Lower lobe of right lung (tissue), 2 donors: ENCODE measurements around the gene MBD1. TPM values are rescaled to one million over a fixed set of nuclear protein-coding genes. Genes with fewer than 3 reads are reported as not detected.

ENCODE experiments used
- ATAC-seq, 2 donors: fragments of 200-7000 bp; cut with Tn5 transposase; one replicate each; pipeline ENCODE4 v1.9.1; 2020 to 2022; ENCODE audit warnings: mild to moderate bottlenecking in 2 of 2, moderate library complexity in 2 of 2
- DNase-seq: peaks from one replicate; pipeline ENCODE4 v3.0.0-alpha.2; 2020
- H3K27ac ChIP-seq: fragments of 200-600 bp; one replicate; pipeline ENCODE4 v1.8.0; 2022
- H3K27me3 ChIP-seq: fragments of 200-600 bp; one replicate; pipeline ENCODE4 v1.8.0; 2022; ENCODE audit warnings: low read depth
- H3K36me3 ChIP-seq: fragments of 200-600 bp; one replicate; pipeline ENCODE4 v1.8.0; 2022; ENCODE audit warnings: mild to moderate bottlenecking
- H3K4me1 ChIP-seq: fragments of 200-600 bp; one replicate; pipeline ENCODE4 v1.8.0; 2022
- H3K4me3 ChIP-seq: fragments of 200-600 bp; one replicate; pipeline ENCODE4 v1.8.0; 2022; ENCODE audit warnings: mild to moderate bottlenecking
- H3K9me3 ChIP-seq: fragments of 200-600 bp; one replicate; pipeline ENCODE4 v1.8.0; 2022
- CTCF ChIP-seq: fragments of 200-600 bp; IDR thresholded peaks from one replicate; pipeline ENCODE4 v1.8.0; 2022; ENCODE audit warnings: antibody characterized with exemption, mild to moderate bottlenecking
- intact Hi-C: fragments of 100-400 bp; cut with DNase I; formaldehyde crosslinking; loops from one replicate; pipeline ENCODE4 v1.11.0; 2022
- total RNA-seq: library from RNA; stranded (reverse); fragmentation: NEBNext Ultra II Directional; extraction: Animal tissue kit (Norgen Biotek cat#: 25700); gene quantifications from one replicate; pipeline ENCODE4 v1.2.1, GENCODE V29; 2021
- donor health status: DM: no; HTN: yes; CAD: no; lungs with severe emphysema.

MBD1 gene
- total RNA-seq, 1 donor from 2014 or later = 64.1 TPM

- peaks cover 16% of the 10 kb centered on the region for H3K4me1 ChIP-seq
- peak overlapping the region; percentile 43 for H3K27ac ChIP-seq
- H3K9me3 ChIP-seq = no peaks in the 10 kb centered on the region
- H3K4me3 ChIP-seq = peak overlapping the region; percentile 54
- peaks cover 35% of the 10 kb centered on the region for H3K27me3 ChIP-seq
- TF ChIP-seq CTCF = no peak
- DNase-seq (peak; percentile 94), ATAC-seq (peak; percentile 96 to 98)
- intact Hi-C loops = no loop called here
- no peaks in the 10 kb centered on the region for H3K36me3 ChIP-seq
Observed at GRCh38 chr18:50307738-50308470, 26.6 kb upstream of the MBD1 start.

- peaks cover 16% of the 10 kb centered on the region for H3K4me1 ChIP-seq
- peak overlapping the region; percentile 8 for H3K27ac ChIP-seq
- ATAC-seq = no peak
- TF ChIP-seq CTCF = no peak
- H3K4me3 ChIP-seq = peak overlapping the region; percentile 54
- no peaks in the 10 kb centered on the region for H3K36me3 ChIP-seq
- no peak for DNase-seq
- H3K9me3 ChIP-seq = no peaks in the 10 kb centered on the region
- H3K27me3 ChIP-seq = peaks cover 40% of the 10 kb centered on the region
- intact Hi-C loops = no loop called here
Observed at GRCh38 chr18:50307400-50307737, 26.0 kb upstream of the MBD1 start.

GRCh38 chr18:50306944-50307343 is 25.6 kb upstream of the MBD1 start:
- H3K27me3 ChIP-seq = peaks cover 36% of the 10 kb centered on the region
- H3K27ac ChIP-seq = peak overlapping the region; percentile 8
- DNase-seq = no peak
- no peaks in the 10 kb centered on the region for H3K9me3 ChIP-seq
- no peaks in the 10 kb centered on the region for H3K36me3 ChIP-seq
- no peak overlapping the region for H3K4me3 ChIP-seq
- no peak for TF ChIP-seq CTCF
- intact Hi-C loops = no loop called here
- no peak for ATAC-seq
- H3K4me1 ChIP-seq = peaks cover 16% of the 10 kb centered on the region

GRCh38 chr18:50301074-50301473 is 19.8 kb upstream of the MBD1 start:
- H3K4me1 ChIP-seq = peaks cover 14% of the 10 kb centered on the region
- peaks cover 56% of the 10 kb centered on the region for H3K27me3 ChIP-seq
- TF ChIP-seq CTCF = no peak
- no peak for DNase-seq
- no peak for ATAC-seq
- intact Hi-C loops = no loop called here
- no peak overlapping the region for H3K4me3 ChIP-seq
- no peaks in the 10 kb centered on the region for H3K36me3 ChIP-seq
- H3K9me3 ChIP-seq = no peaks in the 10 kb centered on the region
- H3K27ac ChIP-seq = no peak overlapping the region

- Histone ChIP-seq H3K36me3 (no peaks in the 10 kb centered on the region), H3K27ac (no peak overlapping the region), H3K4me3 (no peak overlapping the region), H3K4me1 (peaks cover 14% of the 10 kb centered on the region), H3K27me3 (peaks cover 55% of the 10 kb centered on the region), H3K9me3 (no peaks in the 10 kb centered on the region)
- intact Hi-C loops = no loop called here
- ATAC-seq (no peak), DNase-seq (no peak)
- TF ChIP-seq CTCF = no peak
Observed at GRCh38 chr18:50299626-50300388, 18.5 kb upstream of the MBD1 start.
